ENCODE results near the gene ZNHIT1.

ZNHIT1 gene

GRCh38 chr7:101273206-101273605, 55.2 kb downstream of the ZNHIT1 start:
- Histone ChIP-seq H3K27ac (no peak overlapping the region), H3K4me1 (ENCODE audit: control insufficient read depth in 1 of 2, insufficient read depth in 1 of 2, low read depth in 1 of 2, low read length in 1 of 2) (no peaks in the 10 kb centered on the region), H3K27me3 (peaks cover 20% of the 10 kb centered on the region), H3K9me3 (no peaks in the 10 kb centered on the region), H3K36me3 (no peaks in the 10 kb centered on the region), H3K4me3 (ENCODE audit: low read depth in 1 of 2, low read length in 1 of 2) (no peak overlapping the region)
- TF ChIP-seq, protein P1, sequence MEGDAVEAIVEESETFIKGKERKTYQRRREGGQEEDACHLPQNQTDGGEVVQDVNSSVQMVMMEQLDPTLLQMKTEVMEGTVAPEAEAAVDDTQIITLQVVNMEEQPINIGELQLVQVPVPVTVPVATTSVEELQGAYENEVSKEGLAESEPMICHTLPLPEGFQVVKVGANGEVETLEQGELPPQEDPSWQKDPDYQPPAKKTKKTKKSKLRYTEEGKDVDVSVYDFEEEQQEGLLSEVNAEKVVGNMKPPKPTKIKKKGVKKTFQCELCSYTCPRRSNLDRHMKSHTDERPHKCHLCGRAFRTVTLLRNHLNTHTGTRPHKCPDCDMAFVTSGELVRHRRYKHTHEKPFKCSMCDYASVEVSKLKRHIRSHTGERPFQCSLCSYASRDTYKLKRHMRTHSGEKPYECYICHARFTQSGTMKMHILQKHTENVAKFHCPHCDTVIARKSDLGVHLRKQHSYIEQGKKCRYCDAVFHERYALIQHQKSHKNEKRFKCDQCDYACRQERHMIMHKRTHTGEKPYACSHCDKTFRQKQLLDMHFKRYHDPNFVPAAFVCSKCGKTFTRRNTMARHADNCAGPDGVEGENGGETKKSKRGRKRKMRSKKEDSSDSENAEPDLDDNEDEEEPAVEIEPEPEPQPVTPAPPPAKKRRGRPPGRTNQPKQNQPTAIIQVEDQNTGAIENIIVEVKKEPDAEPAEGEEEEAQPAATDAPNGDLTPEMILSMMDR (IDR thresholded peaks at IDR 0.05): no peak
